Measurements from ENCODE around the gene ACKR1.

- no peak for TF ChIP-seq CTCF (IDR thresholded peaks at IDR 0.05)
- TF ChIP-seq MXI1 (IDR thresholded peaks at IDR 0.05; ENCODE audit: low read depth, low read length), result no peak
- TF ChIP-seq MAX (IDR thresholded peaks at IDR 0.05; ENCODE audit: low read depth), result no peak
- TF ChIP-seq USF2 (IDR thresholded peaks at IDR 0.05; ENCODE audit: borderline replicate concordance, low read depth, low read length), result no peak
- no peak for TF ChIP-seq RXRA (IDR thresholded peaks at IDR 0.05; ENCODE audit: borderline replicate concordance, low read depth)
- no peak for TF ChIP-seq TAF1 (IDR thresholded peaks at IDR 0.05; ENCODE audit: borderline replicate concordance, low read depth, low read length)
- TF ChIP-seq ELF1 (IDR thresholded peaks at IDR 0.05), result no peak
Measured at GRCh38 chr1:159206110-159206509, 1.4 kb downstream of the ACKR1 start.
